Ovary (tissue), 3 donors: ENCODE data around the gene PGPEP1.

Source experiments
- POLR2A ChIP-seq: fragments of 450-650 bp; IDR thresholded peaks from one replicate; pipeline ENCODE4 v1.6.1; 2017; ENCODE audit warnings: antibody characterized with exemption, mild to moderate bottlenecking, moderate library complexity
- TF ChIP-seq, protein P1 (sequence below), 3 donors: fragments of 450-650 bp in 2 of 3; fragments of 200-600 bp in 1 of 3; IDR thresholded peaks; one replicate each; pipeline versions ENCODE4 v1.5.1 to v1.8.0; 2016 to 2022; ENCODE audit warnings: antibody characterized with exemption in 3 of 3, mild to moderate bottlenecking in 1 of 3
- donor health status: DM: no; HTN: no; CAD: no.

DNA sequence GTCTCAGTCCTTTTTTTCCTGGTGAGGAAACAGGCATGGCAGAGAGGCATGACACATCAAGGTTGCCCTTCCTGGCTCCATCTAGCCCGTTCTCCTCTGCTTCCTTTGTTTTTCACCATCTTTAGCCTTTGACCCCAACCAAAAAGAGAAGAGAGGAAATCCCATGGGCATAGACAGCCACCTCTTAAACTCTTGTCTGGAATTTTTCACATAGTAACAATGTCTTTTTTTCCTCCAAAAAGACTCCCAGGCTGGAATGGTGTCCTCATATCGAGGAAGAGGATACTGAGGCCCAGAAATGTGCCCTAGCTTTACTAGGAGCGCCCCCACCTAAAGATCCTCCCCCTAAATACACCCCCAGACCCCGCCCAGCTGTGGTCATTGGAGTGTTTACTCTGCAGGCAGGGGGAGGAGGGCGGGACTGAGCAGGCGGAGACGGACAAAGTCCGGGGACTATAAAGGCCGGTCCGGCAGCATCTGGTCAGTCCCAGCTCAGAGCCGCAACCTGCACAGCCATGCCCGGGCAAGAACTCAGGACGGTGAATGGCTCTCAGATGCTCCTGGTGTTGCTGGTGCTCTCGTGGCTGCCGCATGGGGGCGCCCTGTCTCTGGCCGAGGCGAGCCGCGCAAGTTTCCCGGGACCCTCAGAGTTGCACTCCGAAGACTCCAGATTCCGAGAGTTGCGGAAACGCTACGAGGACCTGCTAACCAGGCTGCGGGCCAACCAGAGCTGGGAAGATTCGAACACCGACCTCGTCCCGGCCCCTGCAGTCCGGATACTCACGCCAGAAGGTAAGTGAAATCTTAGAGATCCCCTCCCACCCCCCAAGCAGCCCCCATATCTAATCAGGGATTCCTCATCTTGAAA, 45.5 kb downstream of the PGPEP1 start, which contains the start of gene GDF15:
- TF ChIP-seq, protein P1, sequence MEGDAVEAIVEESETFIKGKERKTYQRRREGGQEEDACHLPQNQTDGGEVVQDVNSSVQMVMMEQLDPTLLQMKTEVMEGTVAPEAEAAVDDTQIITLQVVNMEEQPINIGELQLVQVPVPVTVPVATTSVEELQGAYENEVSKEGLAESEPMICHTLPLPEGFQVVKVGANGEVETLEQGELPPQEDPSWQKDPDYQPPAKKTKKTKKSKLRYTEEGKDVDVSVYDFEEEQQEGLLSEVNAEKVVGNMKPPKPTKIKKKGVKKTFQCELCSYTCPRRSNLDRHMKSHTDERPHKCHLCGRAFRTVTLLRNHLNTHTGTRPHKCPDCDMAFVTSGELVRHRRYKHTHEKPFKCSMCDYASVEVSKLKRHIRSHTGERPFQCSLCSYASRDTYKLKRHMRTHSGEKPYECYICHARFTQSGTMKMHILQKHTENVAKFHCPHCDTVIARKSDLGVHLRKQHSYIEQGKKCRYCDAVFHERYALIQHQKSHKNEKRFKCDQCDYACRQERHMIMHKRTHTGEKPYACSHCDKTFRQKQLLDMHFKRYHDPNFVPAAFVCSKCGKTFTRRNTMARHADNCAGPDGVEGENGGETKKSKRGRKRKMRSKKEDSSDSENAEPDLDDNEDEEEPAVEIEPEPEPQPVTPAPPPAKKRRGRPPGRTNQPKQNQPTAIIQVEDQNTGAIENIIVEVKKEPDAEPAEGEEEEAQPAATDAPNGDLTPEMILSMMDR (IDR thresholded peaks at IDR 0.05): no peak
- TF ChIP-seq POLR2A: no peak
